ENCODE measurements around the gene PCYOX1L.
"Not testable (repeated sequence)": the region's sequence is repeated elsewhere in the genome, so short reads cannot be mapped to it uniquely, and the experiment has no call there.

PCYOX1L gene

DNA sequence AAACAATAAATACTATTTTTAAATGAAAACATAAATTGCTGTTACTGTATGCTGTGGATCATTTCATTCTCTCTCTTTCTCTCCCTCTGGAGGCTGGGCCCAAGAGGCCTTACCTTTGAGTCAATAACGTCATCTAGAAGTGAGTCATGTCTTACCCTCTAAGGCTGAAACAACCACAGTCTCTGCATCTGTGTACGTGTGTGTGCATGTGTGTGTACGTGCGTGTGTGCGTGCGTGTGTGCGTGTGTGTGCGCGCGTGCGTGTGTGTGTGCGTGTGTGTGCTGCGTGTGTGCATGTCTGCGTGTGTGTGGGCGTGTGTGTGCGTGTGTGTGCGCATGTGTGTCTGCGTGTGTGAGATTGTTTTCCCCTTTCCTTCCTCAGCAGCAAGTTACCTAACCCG lies 34.9 kb downstream of the PCYOX1L start:
- H3K4me3 ChIP-seq (ENCODE audit: low read depth, low read length), result no peak overlapping the region
- TF ChIP-seq, protein P1, sequence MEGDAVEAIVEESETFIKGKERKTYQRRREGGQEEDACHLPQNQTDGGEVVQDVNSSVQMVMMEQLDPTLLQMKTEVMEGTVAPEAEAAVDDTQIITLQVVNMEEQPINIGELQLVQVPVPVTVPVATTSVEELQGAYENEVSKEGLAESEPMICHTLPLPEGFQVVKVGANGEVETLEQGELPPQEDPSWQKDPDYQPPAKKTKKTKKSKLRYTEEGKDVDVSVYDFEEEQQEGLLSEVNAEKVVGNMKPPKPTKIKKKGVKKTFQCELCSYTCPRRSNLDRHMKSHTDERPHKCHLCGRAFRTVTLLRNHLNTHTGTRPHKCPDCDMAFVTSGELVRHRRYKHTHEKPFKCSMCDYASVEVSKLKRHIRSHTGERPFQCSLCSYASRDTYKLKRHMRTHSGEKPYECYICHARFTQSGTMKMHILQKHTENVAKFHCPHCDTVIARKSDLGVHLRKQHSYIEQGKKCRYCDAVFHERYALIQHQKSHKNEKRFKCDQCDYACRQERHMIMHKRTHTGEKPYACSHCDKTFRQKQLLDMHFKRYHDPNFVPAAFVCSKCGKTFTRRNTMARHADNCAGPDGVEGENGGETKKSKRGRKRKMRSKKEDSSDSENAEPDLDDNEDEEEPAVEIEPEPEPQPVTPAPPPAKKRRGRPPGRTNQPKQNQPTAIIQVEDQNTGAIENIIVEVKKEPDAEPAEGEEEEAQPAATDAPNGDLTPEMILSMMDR (IDR thresholded peaks at IDR 0.05; ENCODE audit: low read depth, low read length), result no peak

DNA sequence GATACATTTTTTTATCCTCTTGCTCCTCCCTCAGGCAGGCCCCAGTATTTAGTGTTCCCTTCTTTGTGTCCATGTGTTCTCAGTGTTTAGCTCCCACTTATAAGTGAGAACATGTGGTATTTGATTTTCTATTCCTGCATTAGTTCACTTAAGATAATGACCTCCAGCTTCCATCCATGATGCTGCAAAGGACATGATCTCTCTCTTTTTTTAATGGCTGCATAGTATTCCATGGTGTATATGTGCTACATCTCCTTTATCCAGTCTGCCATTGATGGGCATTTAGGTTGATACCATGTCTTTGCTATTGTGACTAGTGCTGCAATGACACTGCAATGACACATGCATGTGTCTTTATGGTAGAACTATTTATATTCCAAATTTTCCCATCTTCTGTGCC lies 37.1 kb downstream of the PCYOX1L start:
- not testable (repeated sequence) for H3K4me3 ChIP-seq (ENCODE audit: low read depth, low read length)

DNA sequence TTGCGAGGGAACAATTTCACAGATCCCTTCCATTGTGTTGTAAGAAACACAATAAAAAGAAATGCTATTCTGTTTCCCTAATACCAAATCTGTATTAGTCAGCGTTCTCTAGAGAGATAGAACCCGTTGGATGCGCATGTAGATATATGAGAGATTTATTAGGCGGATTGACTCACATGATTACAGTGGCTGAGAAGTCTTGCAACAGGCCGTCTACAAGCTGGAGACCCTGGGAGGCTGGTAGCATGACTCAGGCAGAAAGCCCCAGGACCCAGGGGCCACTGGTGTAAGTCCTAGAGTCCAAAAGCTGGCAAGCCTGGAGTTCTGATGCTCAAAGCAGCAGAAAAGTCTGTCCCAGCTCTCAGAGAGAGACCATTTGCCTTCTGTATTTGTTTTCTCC lies 39.7 kb downstream of the PCYOX1L start:
- no peak overlapping the region for H3K4me3 ChIP-seq (ENCODE audit: low read depth, low read length)
- TF ChIP-seq, protein P1 (IDR thresholded peaks at IDR 0.05; ENCODE audit: low read depth, low read length), result no peak

DNA sequence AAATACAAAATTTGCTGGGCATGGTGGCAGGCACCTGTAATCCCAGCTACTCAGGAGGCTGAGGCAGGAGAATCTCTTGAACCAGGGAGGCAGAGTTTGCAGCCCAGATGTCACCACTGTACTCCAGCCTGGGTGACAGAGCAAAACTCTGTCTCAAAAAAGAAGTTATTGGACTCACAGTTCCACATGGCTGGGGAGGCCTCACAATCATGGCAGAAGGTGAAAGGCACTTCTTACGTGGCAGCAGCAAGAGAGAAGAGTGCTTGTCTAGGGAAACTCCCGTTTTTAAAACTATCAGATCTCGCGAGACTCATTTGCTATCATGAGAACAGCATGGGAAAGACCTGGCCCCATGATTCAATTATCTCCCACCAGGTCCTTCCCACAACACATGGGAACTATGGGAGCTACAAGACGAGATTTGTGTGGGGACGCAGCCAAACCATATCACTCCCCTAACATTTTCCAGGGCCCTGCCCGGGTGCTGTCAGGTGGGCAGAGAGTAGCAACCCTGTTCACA lies 41.0 kb downstream of the PCYOX1L start:
- H3K4me3 ChIP-seq (ENCODE audit: low read depth, low read length), result not testable (repeated sequence)

DNA sequence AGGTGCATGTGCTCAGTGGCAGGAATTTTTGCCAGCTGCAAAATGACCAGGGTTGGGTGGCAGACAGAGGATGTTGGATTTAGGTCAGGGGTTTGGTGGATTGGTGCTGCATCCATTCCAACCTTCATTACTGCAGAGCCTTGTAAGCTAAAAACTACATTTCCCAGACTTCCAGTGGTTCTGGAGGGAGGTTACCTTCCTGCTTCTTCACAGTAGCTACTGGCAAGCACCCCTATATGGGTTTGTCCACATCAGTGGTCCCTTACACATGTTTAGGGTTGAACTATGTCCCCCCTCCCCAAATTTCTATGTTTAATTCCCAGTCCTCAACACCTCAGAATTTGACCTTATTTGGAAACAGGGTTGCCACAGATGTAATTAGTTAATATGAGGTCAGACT lies 41.9 kb downstream of the PCYOX1L start:
- no peak overlapping the region for H3K4me3 ChIP-seq (ENCODE audit: low read depth, low read length)
- TF ChIP-seq, protein P1 (IDR thresholded peaks at IDR 0.05; ENCODE audit: low read depth, low read length), result no peak

DNA sequence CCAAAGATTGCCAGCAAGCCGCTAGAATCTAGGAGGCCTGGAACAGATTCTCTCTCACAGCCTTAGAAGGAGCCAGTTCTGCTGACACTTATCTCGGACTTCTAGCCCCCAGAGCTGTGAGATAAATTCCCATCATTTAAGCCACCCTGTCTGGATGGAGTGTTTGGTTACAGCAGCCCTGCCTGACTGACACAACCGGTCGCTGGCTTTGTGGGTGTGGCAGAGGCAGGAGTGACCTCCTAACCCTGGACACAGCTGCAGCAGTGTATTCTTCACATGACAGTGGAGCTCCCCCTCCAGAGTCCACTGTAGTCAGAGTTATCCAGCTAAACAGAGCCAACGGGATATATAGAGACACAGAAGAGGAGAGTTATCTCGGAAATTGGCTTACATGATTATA lies 42.5 kb downstream of the PCYOX1L start:
- TF ChIP-seq, protein P1 (IDR thresholded peaks at IDR 0.05; ENCODE audit: low read depth, low read length), result no peak

DNA sequence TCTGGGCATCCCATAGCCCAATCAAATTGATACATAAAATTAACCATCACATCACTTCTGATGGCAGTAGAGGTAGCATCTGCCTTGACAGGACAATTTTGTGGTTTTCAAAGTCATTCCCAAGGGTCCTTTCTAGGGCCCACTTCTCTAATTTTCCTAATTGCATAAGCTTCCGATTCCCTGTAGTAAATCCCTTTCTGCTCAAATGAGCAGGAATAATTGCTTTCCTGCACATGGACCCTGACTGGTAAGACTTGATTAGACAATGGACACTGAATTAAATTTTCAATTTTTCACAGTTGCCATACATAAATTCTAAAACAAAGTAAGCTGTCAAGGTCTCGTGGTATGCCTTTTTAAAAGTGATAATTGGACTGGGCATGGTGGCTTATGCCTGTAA lies 43.2 kb downstream of the PCYOX1L start:
- TF ChIP-seq, protein P1 (IDR thresholded peaks at IDR 0.05; ENCODE audit: low read depth, low read length), result no peak
- H3K4me3 ChIP-seq (ENCODE audit: low read depth, low read length), result no peak overlapping the region

More for the DNA sequence above, 42.5 kb downstream of the PCYOX1L start:
- no peak overlapping the region for H3K4me3 ChIP-seq (ENCODE audit: low read depth, low read length)

DNA sequence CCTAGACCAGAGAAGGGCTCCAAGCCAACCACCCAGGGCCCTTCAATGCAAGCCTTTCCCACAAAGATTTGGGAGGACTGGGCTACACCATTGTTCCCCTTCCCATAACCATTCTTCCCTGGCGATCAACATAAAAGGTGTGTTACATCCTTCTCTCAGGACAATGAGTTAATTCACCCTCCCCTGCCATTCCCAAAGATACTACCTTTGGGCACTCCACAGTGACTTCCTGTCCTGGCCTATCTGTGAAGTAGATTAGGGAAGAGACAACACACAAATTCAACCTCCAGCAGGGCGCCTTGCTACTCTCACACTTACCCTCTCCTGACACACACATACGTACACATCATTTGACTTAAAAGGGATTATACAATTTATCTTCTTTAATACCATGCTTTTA lies 44.4 kb downstream of the PCYOX1L start:
- TF ChIP-seq, protein P1 (IDR thresholded peaks at IDR 0.05; ENCODE audit: low read depth, low read length), result no peak
- H3K4me3 ChIP-seq (ENCODE audit: low read depth, low read length), result no peak overlapping the region
